ENCODE measurements around the gene TMPRSS5.

TMPRSS5 gene

DNA sequence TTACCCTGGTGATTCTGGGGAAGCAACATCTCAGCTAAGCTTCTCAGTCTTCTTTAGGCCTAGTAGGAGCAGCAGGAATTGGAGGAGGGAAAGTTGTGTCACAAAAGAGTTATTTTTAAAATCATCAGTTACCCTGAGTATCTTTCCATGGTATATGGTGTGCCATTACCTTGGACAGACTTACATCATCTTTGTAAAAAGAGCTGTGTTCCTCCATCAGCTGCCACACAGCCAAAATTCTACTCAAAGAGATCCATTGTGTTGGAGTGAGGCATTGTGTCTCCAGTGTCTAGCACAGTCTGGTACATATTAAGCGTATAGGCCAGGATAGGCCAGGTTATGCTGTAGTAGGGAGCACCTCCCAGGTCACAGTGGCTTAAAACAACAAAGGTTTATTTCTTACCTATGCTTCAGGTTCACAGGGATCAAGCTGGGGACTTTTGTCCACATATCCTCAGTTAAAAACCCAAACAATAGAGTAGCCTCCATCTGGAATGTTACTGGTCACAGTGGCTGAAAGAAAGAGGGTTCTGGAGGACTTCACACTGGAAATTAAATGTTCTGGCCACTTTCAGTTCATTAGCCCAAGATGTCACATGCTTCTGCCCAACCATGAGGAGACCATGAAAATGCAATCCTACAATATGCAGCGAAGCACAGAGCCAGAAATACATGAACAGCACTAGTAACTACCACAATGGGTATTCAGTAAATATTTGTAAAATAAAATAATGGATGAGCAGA, 9.9 kb upstream of the TMPRSS5 start:
- TF ChIP-seq GATA3 (IDR thresholded peaks at IDR 0.05; ENCODE audit: low read depth, low read length), result no peak
- no peak for TF ChIP-seq GATA2 (IDR thresholded peaks at IDR 0.05; ENCODE audit: low read depth, low read length)

DNA sequence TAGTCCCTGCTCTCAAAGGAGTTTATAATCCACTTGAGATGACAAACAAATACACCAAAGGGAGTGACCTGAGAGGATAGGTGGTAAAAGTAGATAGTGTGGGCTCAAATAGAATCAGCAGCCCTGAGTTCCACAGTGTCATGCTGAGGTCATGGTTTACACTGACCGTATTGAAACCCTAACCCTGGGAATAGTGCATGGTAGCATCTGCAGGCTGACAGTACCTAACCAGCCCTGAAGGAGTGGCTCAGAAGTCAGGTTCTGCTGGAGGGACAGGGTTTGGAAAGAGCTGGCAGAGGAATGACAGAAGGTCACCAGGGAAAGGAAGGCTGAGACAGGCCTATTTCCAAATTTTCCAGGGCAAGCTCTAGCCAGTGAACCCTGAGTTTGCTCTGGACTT, 9.2 kb upstream of the TMPRSS5 start:
- no peak for TF ChIP-seq GATA2 (IDR thresholded peaks at IDR 0.05; ENCODE audit: low read depth, low read length)
- TF ChIP-seq GATA3 (IDR thresholded peaks at IDR 0.05; ENCODE audit: low read depth, low read length), result no peak

DNA sequence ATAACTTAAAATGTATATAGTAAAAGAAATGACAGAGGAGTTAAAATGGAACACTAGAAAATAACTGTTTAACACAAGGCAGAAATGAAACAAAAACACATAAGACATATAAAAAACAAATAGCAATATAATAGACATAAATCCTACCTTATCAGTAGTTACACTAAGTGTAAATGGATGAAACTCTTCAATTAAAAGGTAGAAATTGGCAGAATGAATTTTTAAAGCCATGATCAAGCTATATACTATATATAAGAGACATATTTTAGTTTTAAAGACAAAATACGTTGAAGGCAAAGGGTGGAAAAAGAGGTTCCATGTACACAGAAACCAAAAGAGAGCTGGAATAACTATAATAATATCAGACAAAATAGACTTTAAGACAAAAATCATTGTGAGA, 4.9 kb upstream of the TMPRSS5 start:
- TF ChIP-seq GATA2 (IDR thresholded peaks at IDR 0.05; ENCODE audit: low read depth, low read length), result no peak
- TF ChIP-seq GATA3 (IDR thresholded peaks at IDR 0.05; ENCODE audit: low read depth, low read length), result no peak

DNA sequence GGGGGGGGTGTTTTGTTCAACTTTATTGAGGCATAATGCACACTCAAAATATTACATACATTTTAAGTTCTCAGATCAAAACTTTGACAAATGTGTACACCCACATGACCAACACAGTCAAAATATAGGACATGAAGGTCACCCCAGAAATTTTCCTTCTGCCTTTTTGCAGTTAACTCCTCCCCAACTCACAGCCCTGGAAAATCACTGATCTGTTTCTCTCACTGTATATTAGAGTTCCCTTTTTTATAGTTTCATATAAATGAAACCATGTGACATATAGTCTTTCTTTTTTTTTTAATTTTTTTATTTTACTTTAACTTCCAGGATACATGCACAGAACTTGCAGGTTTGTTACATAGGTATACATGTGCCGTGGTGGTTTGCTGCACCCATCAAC, 4.6 kb downstream of the TMPRSS5 start:
- TF ChIP-seq GATA2 (IDR thresholded peaks at IDR 0.05; ENCODE audit: low read depth, low read length) (no peak), GATA3 (IDR thresholded peaks at IDR 0.05; ENCODE audit: low read depth, low read length) (no peak)

DNA sequence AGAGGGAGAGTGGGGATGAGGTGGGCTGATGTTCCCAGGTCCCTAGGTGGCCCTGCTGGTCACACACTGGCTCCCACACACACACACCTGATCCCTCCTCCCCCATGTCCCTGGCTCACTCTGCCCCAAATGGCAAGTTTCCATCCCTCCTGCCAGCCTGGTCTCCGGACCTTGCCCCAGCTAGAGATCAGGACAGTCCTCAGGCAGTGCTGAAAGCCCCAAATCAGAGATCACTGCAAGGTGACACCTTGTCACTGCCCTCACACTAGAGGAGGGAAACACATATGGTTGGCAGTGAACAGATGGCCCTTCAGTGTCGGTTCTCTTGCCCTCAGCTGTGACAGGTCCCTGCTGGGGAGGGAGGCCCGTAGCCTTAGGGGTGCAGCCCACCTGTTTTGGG, 7.6 kb downstream of the TMPRSS5 start:
- TF ChIP-seq GATA2 (IDR thresholded peaks at IDR 0.05; ENCODE audit: low read depth, low read length) (no peak), GATA3 (IDR thresholded peaks at IDR 0.05; ENCODE audit: low read depth, low read length) (no peak)

DNA sequence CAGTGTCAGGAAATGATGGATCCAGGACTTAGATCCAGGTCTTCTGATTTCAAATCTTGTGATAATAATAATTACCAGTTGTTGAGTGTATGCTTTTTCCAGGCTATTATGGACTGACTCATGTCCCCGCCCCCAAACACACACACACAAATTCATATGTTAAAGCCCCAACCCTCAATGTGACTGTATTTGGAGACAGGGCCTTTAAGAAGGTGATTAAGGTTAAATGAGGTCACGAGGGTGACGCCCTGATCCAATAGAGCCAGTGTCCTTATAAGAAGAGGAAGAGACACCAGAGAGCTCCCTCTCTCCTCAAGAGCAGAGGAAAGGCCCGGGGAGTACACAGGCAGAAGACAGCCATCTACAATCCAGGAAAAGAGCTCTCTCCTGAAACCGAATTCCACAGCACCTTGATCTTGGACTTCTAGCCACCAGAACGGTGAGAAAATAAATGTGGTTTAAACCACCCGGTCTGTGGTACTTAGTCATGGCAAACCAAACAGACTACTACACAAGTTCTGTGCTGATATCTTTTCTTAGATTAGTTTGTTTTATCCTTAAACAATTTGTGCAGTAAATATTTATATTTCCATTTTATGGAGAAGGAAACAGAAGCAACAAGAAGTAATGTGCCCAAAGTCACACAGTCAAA, 8.2 kb downstream of the TMPRSS5 start:
- no peak for TF ChIP-seq GATA2 (IDR thresholded peaks at IDR 0.05; ENCODE audit: low read depth, low read length)
- no peak for TF ChIP-seq GATA3 (IDR thresholded peaks at IDR 0.05; ENCODE audit: low read depth, low read length)

DNA sequence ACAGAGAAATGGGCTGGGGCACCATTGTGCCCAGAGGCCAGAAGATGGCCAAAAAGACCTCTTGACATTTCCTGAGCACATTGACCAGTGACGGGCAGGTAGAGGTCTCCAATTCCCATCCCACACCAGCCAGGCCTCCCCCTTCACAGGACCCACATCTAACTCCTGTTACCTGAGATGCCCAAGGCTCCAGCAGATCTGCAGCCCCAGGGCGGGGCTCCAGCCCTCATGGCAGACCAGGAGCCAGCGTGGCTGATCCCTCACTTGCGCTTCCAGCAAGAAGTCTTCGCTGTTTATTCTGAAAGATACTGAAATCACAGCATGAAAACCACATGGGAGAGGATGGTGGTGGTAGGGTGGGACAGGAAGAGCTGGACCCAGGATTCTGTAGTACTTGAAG, 9.0 kb downstream of the TMPRSS5 start:
- no peak for TF ChIP-seq GATA2 (IDR thresholded peaks at IDR 0.05; ENCODE audit: low read depth, low read length)
- TF ChIP-seq GATA3 (IDR thresholded peaks at IDR 0.05; ENCODE audit: low read depth, low read length), result no peak

DNA sequence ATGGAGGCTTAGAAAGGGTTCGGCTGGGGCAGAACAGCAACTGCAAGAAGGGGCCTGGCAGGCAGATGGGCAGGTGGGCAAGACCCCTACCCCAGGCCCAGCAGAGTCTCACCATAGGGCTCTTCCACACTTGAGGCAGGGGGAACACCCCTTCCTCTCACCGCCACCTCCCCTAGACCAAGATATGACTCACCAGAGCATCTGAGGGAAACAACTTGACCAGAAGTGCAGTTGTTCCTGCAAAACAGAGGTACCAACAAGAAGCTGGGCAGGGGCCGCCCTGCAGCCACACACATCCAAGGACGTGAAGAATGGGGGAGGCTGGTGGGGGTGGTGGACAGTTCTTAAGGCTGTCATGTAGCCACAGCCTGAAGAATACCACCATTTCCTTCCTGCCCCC, 10.9 kb downstream of the TMPRSS5 start:
- TF ChIP-seq GATA3 (IDR thresholded peaks at IDR 0.05; ENCODE audit: low read depth, low read length), result no peak

DNA sequence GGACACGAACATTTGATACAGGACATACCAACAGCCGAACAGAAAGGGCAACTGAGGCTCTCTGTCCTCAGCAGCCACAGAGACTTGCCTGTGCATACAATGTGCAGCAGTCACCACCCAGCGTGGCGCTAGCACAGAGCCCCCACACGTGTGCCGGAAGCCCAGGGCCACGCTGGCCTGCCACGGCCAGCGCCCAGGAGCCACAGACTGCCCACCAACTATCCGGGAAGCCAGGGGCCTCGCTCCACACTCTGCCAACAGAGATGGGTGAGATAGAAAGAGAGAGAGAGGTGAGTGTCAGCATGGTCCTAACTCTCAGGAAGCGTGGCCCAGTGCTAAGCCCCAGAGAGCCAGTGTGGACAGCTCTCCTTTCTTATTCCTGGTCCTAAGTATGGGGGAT, 11.7 kb downstream of the TMPRSS5 start:
- TF ChIP-seq GATA2 (IDR thresholded peaks at IDR 0.05; ENCODE audit: low read depth, low read length) (no peak), GATA3 (IDR thresholded peaks at IDR 0.05; ENCODE audit: low read depth, low read length) (no peak)

DNA sequence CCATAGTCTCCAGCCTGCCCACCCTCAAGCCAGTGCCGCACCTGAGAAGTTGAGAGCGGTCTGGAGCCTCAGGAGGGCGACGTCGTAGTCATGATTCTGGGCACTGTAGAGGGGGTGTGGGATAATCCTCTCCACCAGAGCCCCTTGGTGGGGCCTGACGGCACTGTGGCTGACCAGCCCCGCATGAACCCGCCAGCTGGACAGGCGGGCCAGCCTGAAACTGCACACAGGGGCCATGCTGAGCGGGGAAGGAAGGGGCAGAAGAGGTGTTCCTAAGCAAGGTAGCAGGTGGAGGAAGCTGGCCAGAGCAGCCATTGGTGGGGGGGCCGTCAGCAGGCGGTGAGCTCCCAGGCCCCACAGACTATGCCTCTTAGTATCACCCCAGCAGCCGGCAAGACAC, 13.1 kb downstream of the TMPRSS5 start:
- TF ChIP-seq GATA3 (IDR thresholded peaks at IDR 0.05; ENCODE audit: low read depth, low read length) (no peak), GATA2 (IDR thresholded peaks at IDR 0.05; ENCODE audit: low read depth, low read length) (no peak)

DNA sequence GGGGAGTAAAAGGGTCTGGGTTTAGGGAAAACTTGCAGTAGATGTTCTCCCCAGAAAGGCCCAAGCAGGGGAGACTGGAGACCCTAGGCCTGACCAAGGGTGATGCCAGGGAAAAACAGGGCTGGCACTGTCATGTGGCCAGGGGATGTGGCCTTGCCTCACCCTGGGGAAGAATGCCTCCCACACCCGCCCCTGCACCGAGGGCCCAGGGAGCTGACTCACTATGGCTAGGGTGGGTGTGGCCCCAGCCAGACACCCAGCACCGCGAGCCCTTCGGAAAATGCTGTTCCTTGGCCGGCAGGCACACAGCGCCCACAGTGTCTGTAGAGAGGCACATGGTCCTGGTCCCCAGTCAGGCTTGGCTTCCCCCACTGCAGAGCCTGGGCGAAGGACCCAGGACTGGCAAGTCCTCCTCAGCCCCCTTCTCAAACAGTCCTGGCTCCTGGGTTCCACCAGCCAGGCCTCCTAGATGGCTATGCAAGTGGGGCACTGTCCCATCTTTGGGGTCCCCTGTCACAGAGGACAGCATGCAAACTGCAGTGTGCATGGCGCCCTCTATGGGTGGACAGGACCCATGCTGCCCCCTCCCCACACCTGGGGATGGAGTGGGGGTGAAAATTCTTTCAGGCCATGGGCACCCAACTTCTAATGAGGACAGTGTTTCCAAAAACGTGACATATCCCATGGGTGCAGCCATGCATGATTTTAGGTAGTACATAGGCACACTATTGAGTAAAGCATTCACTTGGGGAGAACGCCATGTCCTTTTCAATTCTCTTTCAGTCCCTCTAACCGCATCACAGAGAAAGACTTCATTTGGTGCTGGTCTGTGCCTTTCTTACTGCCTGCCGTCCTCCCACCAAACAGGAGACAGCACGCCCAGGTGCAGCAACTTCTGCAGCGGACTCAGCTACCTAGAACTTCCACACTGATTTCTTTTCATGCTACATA, 15.2 kb downstream of the TMPRSS5 start:
- TF ChIP-seq GATA2 (IDR thresholded peaks at IDR 0.05; ENCODE audit: low read depth, low read length) (no peak), GATA3 (IDR thresholded peaks at IDR 0.05; ENCODE audit: low read depth, low read length) (no peak)

DNA sequence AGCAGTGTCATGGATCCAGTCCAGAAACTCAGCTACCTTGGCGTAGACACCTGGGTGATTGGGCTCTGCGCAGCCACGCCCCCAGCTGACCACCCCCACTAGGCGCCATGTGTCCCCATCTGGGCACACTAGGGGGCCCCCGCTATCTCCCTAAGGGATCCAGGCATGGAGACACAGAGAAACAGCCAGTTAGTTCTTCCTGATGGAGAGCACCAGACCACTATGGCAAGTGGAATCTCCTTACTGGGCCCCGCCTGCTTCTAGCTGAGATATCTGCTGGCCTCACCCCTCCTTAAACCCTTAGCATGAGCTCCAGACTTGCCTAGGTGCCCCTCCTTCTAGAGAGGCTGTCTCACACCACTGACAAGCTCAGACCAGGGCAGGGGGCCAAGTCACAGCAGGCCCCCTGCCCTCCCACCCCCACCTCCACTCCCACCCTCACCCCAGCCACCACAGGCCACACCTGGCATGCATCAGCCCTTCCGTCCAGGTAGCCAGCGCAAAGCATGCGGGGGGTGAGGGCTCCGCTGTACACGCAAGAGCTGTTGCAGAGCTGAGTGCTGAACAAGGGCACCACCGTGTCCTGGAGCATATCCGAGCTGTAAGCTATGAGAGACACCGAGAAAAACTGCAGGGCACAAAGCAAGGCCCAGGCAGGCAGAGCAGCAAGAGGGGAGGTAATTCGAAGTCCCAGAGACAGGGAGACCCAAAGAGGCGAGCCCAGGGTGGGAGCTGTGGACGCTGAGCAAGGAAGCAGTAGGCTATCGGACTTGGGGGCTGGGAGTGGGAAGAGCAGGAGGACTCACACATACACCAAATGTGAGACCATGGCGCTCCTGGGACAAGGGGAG, 16.1 kb downstream of the TMPRSS5 start:
- TF ChIP-seq GATA2 (IDR thresholded peaks at IDR 0.05; ENCODE audit: low read depth, low read length) (no peak), GATA3 (IDR thresholded peaks at IDR 0.05; ENCODE audit: low read depth, low read length) (no peak)

DNA sequence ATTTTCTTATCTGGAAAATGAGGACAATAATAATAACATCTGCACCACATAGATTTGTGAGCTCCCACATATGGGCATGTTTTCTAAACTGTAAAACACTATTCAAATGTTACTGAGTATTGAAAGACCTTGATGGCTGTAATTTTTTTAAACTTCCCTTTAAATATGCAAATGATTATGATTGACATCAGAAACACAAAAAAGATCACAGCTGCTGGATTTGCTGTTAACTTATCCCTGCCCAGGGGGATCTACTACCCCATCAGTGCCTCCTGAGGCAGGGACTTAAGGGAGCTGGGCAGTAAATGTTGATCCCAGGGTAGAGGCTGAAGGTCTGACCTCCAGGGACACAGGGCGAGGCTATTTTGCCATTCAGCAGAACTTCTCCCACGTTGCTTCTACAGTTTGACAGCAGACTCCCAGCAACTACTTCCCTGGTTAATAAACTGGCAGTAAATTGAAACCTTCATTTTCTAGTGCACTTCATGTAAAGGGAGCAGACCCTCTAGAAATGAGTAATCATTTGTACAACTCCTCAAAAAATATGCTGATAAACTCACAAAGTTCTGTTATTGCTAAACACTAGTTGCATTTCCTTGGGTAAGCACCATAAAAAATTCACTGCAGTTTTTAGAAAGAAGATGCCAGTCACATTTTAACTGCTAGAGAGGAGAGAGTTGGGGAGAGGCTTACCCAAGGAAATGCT, 20.3 kb downstream of the TMPRSS5 start:
- TF ChIP-seq GATA3 (IDR thresholded peaks at IDR 0.05; ENCODE audit: low read depth, low read length), result no peak
- TF ChIP-seq GATA2 (IDR thresholded peaks at IDR 0.05; ENCODE audit: low read depth, low read length), result no peak
